HG02642 (cell line): ENCODE measurements around the gene IDE.

Experiments used
- ATAC-seq: cut with Tn5 transposase; IDR thresholded peaks from one replicate; pipeline ENCODE4 v1.9.1; 2021; ENCODE audit warnings: mild to moderate bottlenecking; ENCODE audit not compliant: unreplicated experiment, poor library complexity

Gene IDE

GRCh38 chr10:92569071-92569470, 4.8 kb downstream of the IDE start:
- no peak for ATAC-seq

- peak; percentile 75 for ATAC-seq
Measured at GRCh38 chr10:92567952-92568600, 5.8 kb downstream of the IDE start.

GRCh38 chr10:92562424-92562823, 11.5 kb downstream of the IDE start:
- no peak for ATAC-seq

- no peak for ATAC-seq
Measured at GRCh38 chr10:92559046-92559445, 14.8 kb downstream of the IDE start.

- no peak for ATAC-seq
Measured at GRCh38 chr10:92553959-92554358, 19.9 kb downstream of the IDE start.

GRCh38 chr10:92552310-92552709, 21.6 kb downstream of the IDE start:
- ATAC-seq = no peak

GRCh38 chr10:92550924-92551323, 23.0 kb downstream of the IDE start:
- ATAC-seq = no peak

GRCh38 chr10:92547676-92548075, 26.2 kb downstream of the IDE start:
- no peak for ATAC-seq

GRCh38 chr10:92545556-92545955, 28.3 kb downstream of the IDE start:
- no peak for ATAC-seq

GRCh38 chr10:92544296-92544695, 29.6 kb downstream of the IDE start:
- ATAC-seq = no peak

- no peak for ATAC-seq
Measured at GRCh38 chr10:92542458-92542857, 31.4 kb downstream of the IDE start.

- ATAC-seq = no peak
Measured at GRCh38 chr10:92541583-92541982, 32.3 kb downstream of the IDE start.

GRCh38 chr10:92538231-92538958, 35.5 kb downstream of the IDE start:
- no peak for ATAC-seq

- no peak for ATAC-seq
Measured at GRCh38 chr10:92530891-92531535, 42.9 kb downstream of the IDE start.

GRCh38 chr10:92530421-92530820, 43.5 kb downstream of the IDE start:
- no peak for ATAC-seq

- ATAC-seq = no peak
Measured at GRCh38 chr10:92527716-92528115, 46.2 kb downstream of the IDE start.

- ATAC-seq = no peak
Measured at GRCh38 chr10:92523639-92524038, 50.3 kb downstream of the IDE start.

- peak; percentile 71 for ATAC-seq
Measured at GRCh38 chr10:92517034-92517655, 56.7 kb downstream of the IDE start.

GRCh38 chr10:92508866-92509265, 65.0 kb downstream of the IDE start:
- no peak for ATAC-seq

GRCh38 chr10:92506336-92506735, 67.6 kb downstream of the IDE start:
- no peak for ATAC-seq

- no peak for ATAC-seq
Measured at GRCh38 chr10:92505044-92505443, 68.8 kb downstream of the IDE start.
